OCI-LY7 (cell line): ENCODE results near the gene TRIB2. TPM values are rescaled to one million over a fixed set of nuclear protein-coding genes. Genes with fewer than 3 reads are reported as not detected.

ENCODE experiments used
- BruUV-seq: library from RNA; stranded (reverse); fragments of 400-500 nt; replicated peaks from 2 replicates; lab custom pipeline; 2021; lab: Mats Ljungman, UMichigan
- CTCF ChIA-PET: fragments of 300-600 bp; sonication (Branson Sonifier 250); formaldehyde crosslinking; loops from one replicate; lab custom pipeline; 2022; ENCODE audit warnings: antibody characterized with exemption; ENCODE audit not compliant: unreplicated experiment; lab: Charles Lee
- POLR2A ChIA-PET: fragments of 300-600 bp; sonication (Branson Sonifier 250); formaldehyde crosslinking; loops from one replicate; lab custom pipeline; 2022; ENCODE audit warnings: antibody characterized with exemption; lab: Charles Lee
- DNase-seq: peaks from one replicate; pipeline ENCODE4 v3.0.0-alpha.2; 2015; ENCODE audit warnings: low spot score
- H2AFZ ChIP-seq: fragments of 200-600 bp; sonication (generic), shearing (Covaris generic); 2 replicates; pipeline ENCODE4 v1.6.1; 2014; ENCODE audit warnings: mild to moderate bottlenecking, antibody characterized with exemption, low read length, moderate library complexity
- H3K27ac ChIP-seq: fragments of 200-600 bp; sonication (generic); 2 replicates; pipeline ENCODE4 v1.5.1; 2014; ENCODE audit warnings: mixed run types, low read depth, mild to moderate bottlenecking, moderate library complexity, low read length, inconsistent platforms; ENCODE audit not compliant: poor library complexity, severe bottlenecking
- H3K36me3 ChIP-seq: fragments of 200-600 bp; sonication (generic); 2 replicates; pipeline ENCODE4 v1.6.1; 2014; ENCODE audit warnings: mild to moderate bottlenecking, antibody characterized with exemption, low read length, moderate library complexity, mixed read lengths; ENCODE audit not compliant: insufficient read depth
- H3K4me1 ChIP-seq: fragments of 200-600 bp; sonication (generic); 2 replicates; pipeline ENCODE4 v1.5.1; 2014; ENCODE audit warnings: mild to moderate bottlenecking, low read length; ENCODE audit not compliant: insufficient read depth, poor library complexity, severe bottlenecking
- H3K4me2 ChIP-seq: fragments of 200-600 bp; sonication (generic); 2 replicates; pipeline ENCODE4 v1.6.1; 2014; ENCODE audit warnings: mild to moderate bottlenecking, low read length
- H3K4me3 ChIP-seq: fragments of 200-600 bp; sonication (generic); 2 replicates; pipeline ENCODE4 v1.5.1; 2014; ENCODE audit warnings: mild to moderate bottlenecking, low read depth, low read length; ENCODE audit not compliant: poor library complexity, severe bottlenecking
- H3K79me2 ChIP-seq: fragments of 200-600 bp; sonication (generic); 2 replicates; pipeline ENCODE4 v1.6.1; 2016; ENCODE audit warnings: low read depth, mild to moderate bottlenecking, low read length, moderate library complexity, mixed read lengths; ENCODE audit not compliant: insufficient read depth
- H3K9me2 ChIP-seq: fragments of 200-600 bp; sonication (generic); 2 replicates; pipeline ENCODE4 v1.6.1; 2016; ENCODE audit warnings: mild to moderate bottlenecking, low read length, mixed read lengths; ENCODE audit not compliant: insufficient read depth
- H3K9me3 ChIP-seq: fragments of 200-600 bp; sonication (generic); 2 replicates; pipeline ENCODE4 v1.6.1; 2014; ENCODE audit warnings: mild to moderate bottlenecking, mixed run types, low read length, mixed read lengths
- H4K20me1 ChIP-seq: fragments of 200-600 bp; sonication (generic); 2 replicates; pipeline ENCODE4 v1.6.1; 2014; ENCODE audit warnings: mild to moderate bottlenecking, antibody characterized with exemption, low read length, moderate library complexity, mixed read lengths; ENCODE audit not compliant: insufficient read depth
- EZH2phosphoT487 ChIP-seq: fragments of 200-600 bp; sonication (generic); IDR thresholded peaks from 2 replicates; pipeline ENCODE4 v1.6.1; 2018; ENCODE audit warnings: low read depth, borderline replicate concordance, mild to moderate bottlenecking, mixed run types, antibody characterized with exemption, low read length, moderate library complexity, mixed read lengths
- intact Hi-C: fragments of 100-400 bp; cut with micrococcal nuclease; formaldehyde crosslinking; loops from one replicate; pipeline ENCODE4 v1.10.0; 2022; ENCODE audit not compliant: unreplicated experiment
- total RNA-seq, 2 experiments: library from RNA; depleted of rRNA in 1 of 2; stranded (reverse); fragments of >200 nt in 1 of 2; shearing (Covaris generic) in 1 of 2; gene quantifications; 2 replicates each; pipeline ENCODE4 v1.2.3, GENCODE V29; 2014 to 2022
- TF ChIP-seq, protein P1 (sequence below): fragments of 200-600 bp; sonication (generic); conservative IDR thresholded peaks from 2 replicates; pipeline ENCODE4 v1.5.1; 2014; ENCODE audit warnings: mild to moderate bottlenecking, antibody characterized with exemption, low read length, moderate library complexity, mixed read lengths

The TRIB2 gene
- total RNA-seq, 2 experiments from 2014 or later: 18.8 to 26.0 TPM

GRCh38 chr2:12721566-12722446, 5.1 kb downstream of the TRIB2 start:
- Histone ChIP-seq H3K4me1 (peaks cover 56% of the 10 kb centered on the region), H2AFZ (peak overlapping the region; percentile 37; the same call in 1 of the 2 replicates), H3K27ac (no peak overlapping the region), H4K20me1 (0 out of 2 replicates have a peak, but pooled peaks cover 5% of the 10 kb centered on the region), H3K79me2 (no peaks in the 10 kb centered on the region; the same call in 1 of the 2 replicates), H3K9me2 (no peaks in the 10 kb centered on the region), H3K9me3 (no peaks in the 10 kb centered on the region), H3K36me3 (no peaks in the 10 kb centered on the region; the same call in 1 of the 2 replicates), H3K4me3 (peak overlapping the region; percentile 33), H3K4me2 (peak overlapping the region; percentile 99)
- DNase-seq: no peak
- intact Hi-C loops: no loop called here
- BruUV-seq: no TSS peak
- TF ChIP-seq, protein P1, sequence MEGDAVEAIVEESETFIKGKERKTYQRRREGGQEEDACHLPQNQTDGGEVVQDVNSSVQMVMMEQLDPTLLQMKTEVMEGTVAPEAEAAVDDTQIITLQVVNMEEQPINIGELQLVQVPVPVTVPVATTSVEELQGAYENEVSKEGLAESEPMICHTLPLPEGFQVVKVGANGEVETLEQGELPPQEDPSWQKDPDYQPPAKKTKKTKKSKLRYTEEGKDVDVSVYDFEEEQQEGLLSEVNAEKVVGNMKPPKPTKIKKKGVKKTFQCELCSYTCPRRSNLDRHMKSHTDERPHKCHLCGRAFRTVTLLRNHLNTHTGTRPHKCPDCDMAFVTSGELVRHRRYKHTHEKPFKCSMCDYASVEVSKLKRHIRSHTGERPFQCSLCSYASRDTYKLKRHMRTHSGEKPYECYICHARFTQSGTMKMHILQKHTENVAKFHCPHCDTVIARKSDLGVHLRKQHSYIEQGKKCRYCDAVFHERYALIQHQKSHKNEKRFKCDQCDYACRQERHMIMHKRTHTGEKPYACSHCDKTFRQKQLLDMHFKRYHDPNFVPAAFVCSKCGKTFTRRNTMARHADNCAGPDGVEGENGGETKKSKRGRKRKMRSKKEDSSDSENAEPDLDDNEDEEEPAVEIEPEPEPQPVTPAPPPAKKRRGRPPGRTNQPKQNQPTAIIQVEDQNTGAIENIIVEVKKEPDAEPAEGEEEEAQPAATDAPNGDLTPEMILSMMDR: no peak
- TF ChIP-seq EZH2phosphoT487: no peak
- ChIA-PET CTCF (interaction anchor here (1.1 kb wide), 1 partner anchor 12 kb away, joined by 4 read pairs; no protein-coding TSS in a partner anchor), POLR2A (interaction anchor here (0.6 to 2.1 kb wide), 6 partner anchors 11 to 858 kb away, joined by 3 to 7 read pairs (median 4); no protein-coding TSS in a partner anchor)

DNA sequence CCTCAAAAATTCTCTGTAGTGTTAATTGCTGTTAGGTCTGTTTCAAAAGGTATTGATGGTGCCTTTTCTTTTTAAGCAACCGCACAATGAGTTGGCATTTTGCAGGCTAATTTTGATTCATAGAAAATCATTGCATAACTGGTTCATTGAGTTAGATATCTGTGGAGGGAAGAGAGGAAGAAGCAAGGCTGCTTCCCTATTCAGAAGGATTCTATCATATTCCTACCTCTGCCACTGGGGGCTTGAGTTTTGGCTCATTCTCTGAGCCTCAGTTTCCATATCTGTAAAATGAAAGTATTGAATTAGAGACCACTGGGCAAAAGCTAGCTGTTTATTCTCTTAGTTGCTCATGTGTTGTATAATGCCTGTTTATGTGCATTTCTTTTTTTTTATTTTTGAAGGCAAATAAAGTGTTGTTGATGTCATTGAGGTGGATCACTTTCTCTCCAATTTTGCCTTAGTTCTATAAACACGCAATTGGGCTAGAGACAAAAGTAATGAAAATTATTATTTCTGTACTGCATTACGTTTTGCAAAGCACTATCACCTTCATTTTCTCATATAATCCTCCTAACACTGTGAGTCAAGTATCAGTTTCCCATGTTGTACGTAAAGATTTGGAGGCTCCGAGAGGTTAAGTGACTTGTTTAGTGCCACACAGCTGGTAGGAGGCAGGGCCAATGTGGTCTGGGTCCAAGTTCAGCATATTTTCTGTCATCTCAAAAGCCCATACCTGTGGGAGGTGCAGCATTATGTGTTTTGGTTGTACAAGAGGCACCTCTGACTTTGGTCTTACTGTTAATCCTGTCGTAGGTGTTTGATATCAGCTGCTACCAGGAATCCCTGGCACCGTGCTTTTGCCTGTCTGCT, 5.9 kb downstream of the TRIB2 start:
- ChIA-PET POLR2A (no interaction called here), CTCF (no interaction called here)
- H3K36me3 ChIP-seq: no peaks in the 10 kb centered on the region; the same call in 1 of the 2 replicates
- H3K4me1 ChIP-seq: peaks cover 65% of the 10 kb centered on the region
- no peak overlapping the region for H2AFZ ChIP-seq
- intact Hi-C loops: no loop called here
- no peak overlapping the region for H3K4me3 ChIP-seq
- no peaks in the 10 kb centered on the region for H3K9me3 ChIP-seq
- no TSS peak for BruUV-seq
- TF ChIP-seq, protein P1: peak; percentile 41
- TF ChIP-seq EZH2phosphoT487: no peak
- H4K20me1 ChIP-seq: 0 out of 2 replicates have a peak, but pooled peaks cover 5% of the 10 kb centered on the region
- H3K79me2 ChIP-seq: no peaks in the 10 kb centered on the region; the same call in 1 of the 2 replicates
- H3K27ac ChIP-seq: no peak overlapping the region
- no peak for DNase-seq
- H3K4me2 ChIP-seq: no peak overlapping the region
- no peaks in the 10 kb centered on the region for H3K9me2 ChIP-seq
